GM12878 (cell line): Measurements from ENCODE around the gene CDH15.

Experiments
- BHLHE40 ChIP-seq, 2 experiments: fragments of 450-650 bp in 1 of 2; IDR thresholded peaks; 2 replicates each; pipeline ENCODE4 v1.6.1; 2011 to 2017; ENCODE audit warnings: low read depth in 2 of 2, borderline replicate concordance in 1 of 2, improper control_type of control experiment in 1 of 2, low read length in 1 of 2, mild to moderate bottlenecking in 1 of 2
- CREM ChIP-seq: IDR thresholded peaks from 2 replicates; pipeline ENCODE4 v1.6.1; 2014; ENCODE audit warnings: antibody characterized with exemption, low read depth
- POLR2AphosphoS5 ChIP-seq: IDR thresholded peaks from 2 replicates; pipeline ENCODE4 v1.6.1; 2011; ENCODE audit warnings: mild to moderate bottlenecking, low read length, inconsistent platforms
- SIN3A ChIP-seq: IDR thresholded peaks from 2 replicates; pipeline ENCODE4 v1.6.1; 2012; ENCODE audit warnings: low read depth, low read length, improper control_type of control experiment
- SP1 ChIP-seq: IDR thresholded peaks from one replicate; pipeline ENCODE4 v1.6.1; 2011; ENCODE audit warnings: low read depth, low read length
- SRF ChIP-seq, 2 experiments: IDR thresholded peaks; 2 replicates each; pipeline ENCODE4 v1.6.1; 2011; ENCODE audit warnings: low read depth in 2 of 2, low read length in 2 of 2, mild to moderate bottlenecking in 1 of 2, moderate library complexity in 1 of 2
- TCF12 ChIP-seq: IDR thresholded peaks from 2 replicates; pipeline ENCODE4 v1.6.1; 2011; ENCODE audit warnings: low read depth, mild to moderate bottlenecking, low read length
- TF ChIP-seq, protein P1 (sequence below): fragments of 450-650 bp; IDR thresholded peaks from 2 replicates; pipeline ENCODE4 v1.6.1; 2018; ENCODE audit warnings: borderline replicate concordance, mild to moderate bottlenecking; ENCODE audit not compliant: partially characterized antibody
- TF ChIP-seq, protein P2 (sequence below): IDR thresholded peaks from 2 replicates; pipeline ENCODE4 v1.6.1; 2011; ENCODE audit warnings: mild to moderate bottlenecking, low read depth, low read length, moderate library complexity; ENCODE audit not compliant: insufficient replicate concordance
- TF ChIP-seq, protein P3 (sequence below), 3 experiments: IDR thresholded peaks in 2 of 3; conservative IDR thresholded peaks in 1 of 3; 2 replicates each; pipeline ENCODE4 v1.5.1; 2011; ENCODE audit warnings: low read depth in 3 of 3, low read length in 3 of 3, mild to moderate bottlenecking in 3 of 3, control low read depth in 2 of 3, moderate library complexity in 2 of 3, inconsistent platforms in 1 of 3, mixed read lengths in 1 of 3; ENCODE audit not compliant: control insufficient read depth in 2 of 3, insufficient read depth in 1 of 3; ENCODE audit errors: extremely low read depth in 1 of 3
- TF ChIP-seq, protein P4 (sequence below): IDR thresholded peaks from 2 replicates; pipeline ENCODE4 v1.6.1; 2012; ENCODE audit warnings: improper control_type of control experiment, low read depth, low read length; ENCODE audit not compliant: insufficient replicate concordance

DNA sequence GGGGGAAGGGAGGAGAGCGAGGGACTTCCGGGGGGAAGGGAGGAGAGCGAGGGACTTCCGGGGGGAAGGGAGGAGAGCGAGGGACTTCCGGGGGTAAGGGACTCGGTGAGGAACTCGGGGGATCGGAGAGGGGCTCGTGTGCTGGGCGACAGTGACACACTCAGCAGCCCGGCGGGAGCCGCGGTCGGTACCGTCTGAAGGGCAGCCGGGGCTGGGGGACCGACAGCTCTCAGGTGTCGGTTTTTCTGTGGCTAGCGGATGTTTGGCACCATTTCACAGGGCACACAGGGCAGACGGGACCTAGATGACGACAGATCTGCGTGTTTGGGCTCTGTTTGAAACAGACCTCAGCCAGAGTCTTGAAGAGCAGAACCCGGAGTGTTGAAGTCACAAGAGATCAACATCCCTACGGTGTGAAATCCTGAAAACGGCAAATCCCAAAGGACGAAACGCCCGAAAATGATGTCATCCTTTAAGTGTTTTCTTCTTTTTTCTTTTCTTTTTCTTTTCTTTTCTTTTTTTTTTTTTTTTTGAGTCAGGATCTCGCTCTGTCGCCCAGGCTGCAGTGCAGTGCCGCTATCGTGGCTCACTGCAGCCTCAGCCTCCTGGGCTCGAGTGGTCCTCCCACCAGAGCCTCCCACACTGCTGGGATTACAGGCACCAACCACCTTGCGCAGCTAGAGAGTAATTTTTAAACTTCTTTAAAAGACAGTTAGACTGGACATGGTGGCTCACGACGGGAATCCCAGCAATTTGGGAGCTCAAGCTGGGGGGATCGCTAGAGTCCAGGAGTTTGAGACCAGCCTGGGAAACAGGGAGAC lies 69.8 kb downstream of the CDH15 start:
- TF ChIP-seq, protein P1, sequence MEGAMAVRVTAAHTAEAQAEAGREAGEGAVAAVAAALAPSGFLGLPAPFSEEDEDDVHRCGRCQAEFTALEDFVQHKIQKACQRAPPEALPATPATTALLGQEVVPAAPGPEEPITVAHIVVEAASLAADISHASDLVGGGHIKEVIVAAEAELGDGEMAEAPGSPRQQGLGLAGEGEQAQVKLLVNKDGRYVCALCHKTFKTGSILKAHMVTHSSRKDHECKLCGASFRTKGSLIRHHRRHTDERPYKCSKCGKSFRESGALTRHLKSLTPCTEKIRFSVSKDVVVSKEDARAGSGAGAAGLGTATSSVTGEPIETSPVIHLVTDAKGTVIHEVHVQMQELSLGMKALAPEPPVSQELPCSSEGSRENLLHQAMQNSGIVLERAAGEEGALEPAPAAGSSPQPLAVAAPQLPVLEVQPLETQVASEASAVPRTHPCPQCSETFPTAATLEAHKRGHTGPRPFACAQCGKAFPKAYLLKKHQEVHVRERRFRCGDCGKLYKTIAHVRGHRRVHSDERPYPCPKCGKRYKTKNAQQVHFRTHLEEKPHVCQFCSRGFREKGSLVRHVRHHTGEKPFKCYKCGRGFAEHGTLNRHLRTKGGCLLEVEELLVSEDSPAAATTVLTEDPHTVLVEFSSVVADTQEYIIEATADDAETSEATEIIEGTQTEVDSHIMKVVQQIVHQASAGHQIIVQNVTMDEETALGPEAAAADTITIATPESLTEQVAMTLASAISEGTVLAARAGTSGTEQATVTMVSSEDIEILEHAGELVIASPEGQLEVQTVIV, result no peak
- TF ChIP-seq, protein P2, sequence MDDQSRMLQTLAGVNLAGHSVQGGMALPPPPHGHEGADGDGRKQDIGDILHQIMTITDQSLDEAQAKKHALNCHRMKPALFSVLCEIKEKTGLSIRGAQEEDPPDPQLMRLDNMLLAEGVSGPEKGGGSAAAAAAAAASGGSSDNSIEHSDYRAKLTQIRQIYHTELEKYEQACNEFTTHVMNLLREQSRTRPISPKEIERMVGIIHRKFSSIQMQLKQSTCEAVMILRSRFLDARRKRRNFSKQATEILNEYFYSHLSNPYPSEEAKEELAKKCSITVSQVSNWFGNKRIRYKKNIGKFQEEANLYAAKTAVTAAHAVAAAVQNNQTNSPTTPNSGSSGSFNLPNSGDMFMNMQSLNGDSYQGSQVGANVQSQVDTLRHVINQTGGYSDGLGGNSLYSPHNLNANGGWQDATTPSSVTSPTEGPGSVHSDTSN, result no peak
- TF ChIP-seq CREM (peak; percentile 52; the same call in 1 of the 2 replicates), BHLHE40 (IDR thresholded peaks at IDR 0.05; ENCODE audit: borderline replicate concordance in 1 of 2, low read depth in 2 of 2, low read length in 1 of 2) (no peak), POLR2AphosphoS5 (peak; percentile 96), TCF12 (peak; percentile 40; the same call in 1 of the 2 replicates), SIN3A (no peak; the same call in 1 of the 2 replicates), SRF (IDR thresholded peaks at IDR 0.05; ENCODE audit: low read depth in 2 of 2, low read length in 2 of 2) (no peak), SP1 (no peak)
- TF ChIP-seq, protein P3, sequence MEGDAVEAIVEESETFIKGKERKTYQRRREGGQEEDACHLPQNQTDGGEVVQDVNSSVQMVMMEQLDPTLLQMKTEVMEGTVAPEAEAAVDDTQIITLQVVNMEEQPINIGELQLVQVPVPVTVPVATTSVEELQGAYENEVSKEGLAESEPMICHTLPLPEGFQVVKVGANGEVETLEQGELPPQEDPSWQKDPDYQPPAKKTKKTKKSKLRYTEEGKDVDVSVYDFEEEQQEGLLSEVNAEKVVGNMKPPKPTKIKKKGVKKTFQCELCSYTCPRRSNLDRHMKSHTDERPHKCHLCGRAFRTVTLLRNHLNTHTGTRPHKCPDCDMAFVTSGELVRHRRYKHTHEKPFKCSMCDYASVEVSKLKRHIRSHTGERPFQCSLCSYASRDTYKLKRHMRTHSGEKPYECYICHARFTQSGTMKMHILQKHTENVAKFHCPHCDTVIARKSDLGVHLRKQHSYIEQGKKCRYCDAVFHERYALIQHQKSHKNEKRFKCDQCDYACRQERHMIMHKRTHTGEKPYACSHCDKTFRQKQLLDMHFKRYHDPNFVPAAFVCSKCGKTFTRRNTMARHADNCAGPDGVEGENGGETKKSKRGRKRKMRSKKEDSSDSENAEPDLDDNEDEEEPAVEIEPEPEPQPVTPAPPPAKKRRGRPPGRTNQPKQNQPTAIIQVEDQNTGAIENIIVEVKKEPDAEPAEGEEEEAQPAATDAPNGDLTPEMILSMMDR (IDR thresholded peaks at IDR 0.05 in 2 of 3, conservative IDR thresholded peaks at IDR 0.05 in 1 of 3; ENCODE audit: control insufficient read depth in 2 of 3, extremely low read depth in 1 of 3, insufficient read depth in 1 of 3, low read depth in 3 of 3, low read length in 3 of 3), result no peak
- TF ChIP-seq, protein P4, sequence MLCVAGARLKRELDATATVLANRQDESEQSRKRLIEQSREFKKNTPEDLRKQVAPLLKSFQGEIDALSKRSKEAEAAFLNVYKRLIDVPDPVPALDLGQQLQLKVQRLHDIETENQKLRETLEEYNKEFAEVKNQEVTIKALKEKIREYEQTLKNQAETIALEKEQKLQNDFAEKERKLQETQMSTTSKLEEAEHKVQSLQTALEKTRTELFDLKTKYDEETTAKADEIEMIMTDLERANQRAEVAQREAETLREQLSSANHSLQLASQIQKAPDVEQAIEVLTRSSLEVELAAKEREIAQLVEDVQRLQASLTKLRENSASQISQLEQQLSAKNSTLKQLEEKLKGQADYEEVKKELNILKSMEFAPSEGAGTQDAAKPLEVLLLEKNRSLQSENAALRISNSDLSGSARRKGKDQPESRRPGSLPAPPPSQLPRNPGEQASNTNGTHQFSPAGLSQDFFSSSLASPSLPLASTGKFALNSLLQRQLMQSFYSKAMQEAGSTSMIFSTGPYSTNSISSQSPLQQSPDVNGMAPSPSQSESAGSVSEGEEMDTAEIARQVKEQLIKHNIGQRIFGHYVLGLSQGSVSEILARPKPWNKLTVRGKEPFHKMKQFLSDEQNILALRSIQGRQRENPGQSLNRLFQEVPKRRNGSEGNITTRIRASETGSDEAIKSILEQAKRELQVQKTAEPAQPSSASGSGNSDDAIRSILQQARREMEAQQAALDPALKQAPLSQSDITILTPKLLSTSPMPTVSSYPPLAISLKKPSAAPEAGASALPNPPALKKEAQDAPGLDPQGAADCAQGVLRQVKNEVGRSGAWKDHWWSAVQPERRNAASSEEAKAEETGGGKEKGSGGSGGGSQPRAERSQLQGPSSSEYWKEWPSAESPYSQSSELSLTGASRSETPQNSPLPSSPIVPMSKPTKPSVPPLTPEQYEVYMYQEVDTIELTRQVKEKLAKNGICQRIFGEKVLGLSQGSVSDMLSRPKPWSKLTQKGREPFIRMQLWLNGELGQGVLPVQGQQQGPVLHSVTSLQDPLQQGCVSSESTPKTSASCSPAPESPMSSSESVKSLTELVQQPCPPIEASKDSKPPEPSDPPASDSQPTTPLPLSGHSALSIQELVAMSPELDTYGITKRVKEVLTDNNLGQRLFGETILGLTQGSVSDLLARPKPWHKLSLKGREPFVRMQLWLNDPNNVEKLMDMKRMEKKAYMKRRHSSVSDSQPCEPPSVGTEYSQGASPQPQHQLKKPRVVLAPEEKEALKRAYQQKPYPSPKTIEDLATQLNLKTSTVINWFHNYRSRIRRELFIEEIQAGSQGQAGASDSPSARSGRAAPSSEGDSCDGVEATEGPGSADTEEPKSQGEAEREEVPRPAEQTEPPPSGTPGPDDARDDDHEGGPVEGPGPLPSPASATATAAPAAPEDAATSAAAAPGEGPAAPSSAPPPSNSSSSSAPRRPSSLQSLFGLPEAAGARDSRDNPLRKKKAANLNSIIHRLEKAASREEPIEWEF, result no peak
